Adipose tissue (tissue), 3 donors: ENCODE measurements around the gene ANKRD39. TPM values are rescaled to one million over a fixed set of nuclear protein-coding genes. Genes with fewer than 3 reads are reported as not detected.
"Not testable (repeated sequence)": the region's sequence is repeated elsewhere in the genome, so short reads cannot be mapped to it uniquely, and the experiment has no call there.

Experiments used
- H3K27ac ChIP-seq: one replicate; pipeline ENCODE4 v1.5.1; 2013; ENCODE audit warnings: low read depth, low read length
- WGBS, 3 donors: extraction: QIAGEN DNeasy Blood & Tissue Kit; methylation state at CpG; one replicate each; pipeline ENCODE4 v1.1.7; 2013; 5-methylcytosine and 5-hydroxymethylcytosine counted together
- polyA plus RNA-seq, 3 donors: library from polyadenylated mRNA; stranded (reverse); fragments of 200-250 nt; gene quantifications; one replicate each; pipeline ENCODE4 v1.2.3, GENCODE V29; 2013
- donor health status: healthy with polysubstance abuse.
- donor health status: Bipolar disorder and iron deficiency.
- donor health status: healthy.

ANKRD39 gene
- polyA plus RNA-seq, 3 donors = 9.4 to 14.5 (median 11.0) TPM

GRCh38 chr2:96864343-96865091 is 6.7 kb upstream of the ANKRD39 start:
- H3K27ac ChIP-seq = no peak overlapping the region
- 88 to 90% (median 90%) methylated on average over 25 of the region's 25 CpGs for WGBS, 3 donors

- WGBS, 3 donors = 92 to 95% (median 93%) methylated on average over 18 to 19 of the region's 19 CpGs
- H3K27ac ChIP-seq = no peak overlapping the region
Measured at GRCh38 chr2:96863575-96864342, 5.9 kb upstream of the ANKRD39 start.

DNA sequence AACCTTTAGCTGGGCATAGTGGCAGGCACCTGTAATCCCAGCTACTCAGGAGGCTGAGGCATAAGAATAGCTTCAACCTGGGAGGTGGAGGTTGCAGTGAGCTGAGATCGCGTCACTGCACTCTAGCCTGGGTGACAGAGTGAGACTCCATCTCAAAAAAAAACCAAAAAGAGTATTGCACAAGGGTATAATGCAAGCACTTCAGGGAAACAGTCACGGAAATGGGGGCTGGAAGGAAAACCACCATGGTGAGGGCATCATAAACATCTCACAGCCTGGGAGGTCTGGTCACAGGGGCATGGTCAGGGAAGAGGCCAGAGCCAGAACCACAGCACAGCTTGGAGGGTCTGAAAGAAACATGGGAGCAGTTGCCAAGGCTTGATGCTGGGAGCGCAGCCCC is 5.2 kb upstream of the ANKRD39 start:
- WGBS, 3 donors = 71 to 90% (median 77%) methylated on average over 4 of the region's 4 CpGs
- H3K27ac ChIP-seq = not testable (repeated sequence)

- WGBS, 3 donors = 90 to 95% (median 95%) methylated on average over 17 of the region's 17 CpGs
- no peak overlapping the region for H3K27ac ChIP-seq
Measured at GRCh38 chr2:96861074-96861473, 3.3 kb upstream of the ANKRD39 start.

GRCh38 chr2:96860065-96861029 is 2.5 kb upstream of the ANKRD39 start:
- WGBS, 3 donors = 69 to 83% (median 70%) methylated on average over 38 of the region's 38 CpGs
- H3K27ac ChIP-seq = no peak overlapping the region

DNA sequence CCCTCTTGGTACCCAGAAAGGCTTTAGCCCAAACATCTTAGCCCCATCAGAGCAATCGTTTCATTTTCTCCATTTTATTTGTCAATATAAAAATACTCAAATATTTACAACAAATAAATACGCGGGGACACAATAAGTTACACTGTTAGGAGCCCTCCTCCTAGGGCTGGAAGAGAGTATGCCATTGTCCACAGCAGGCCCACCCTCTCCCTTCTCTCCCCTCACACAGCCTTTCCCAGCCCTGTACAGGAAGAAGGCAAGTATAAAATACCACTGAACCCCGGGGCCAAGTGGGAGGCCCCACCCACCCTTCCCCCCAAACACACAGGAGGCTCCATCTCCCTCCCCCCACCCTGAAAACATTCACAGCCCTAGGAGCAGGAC is 1.9 kb upstream of the ANKRD39 start:
- 32 to 52% (median 37%) methylated on average over 4 of the region's 4 CpGs for WGBS, 3 donors
- H3K27ac ChIP-seq = no peak overlapping the region

DNA sequence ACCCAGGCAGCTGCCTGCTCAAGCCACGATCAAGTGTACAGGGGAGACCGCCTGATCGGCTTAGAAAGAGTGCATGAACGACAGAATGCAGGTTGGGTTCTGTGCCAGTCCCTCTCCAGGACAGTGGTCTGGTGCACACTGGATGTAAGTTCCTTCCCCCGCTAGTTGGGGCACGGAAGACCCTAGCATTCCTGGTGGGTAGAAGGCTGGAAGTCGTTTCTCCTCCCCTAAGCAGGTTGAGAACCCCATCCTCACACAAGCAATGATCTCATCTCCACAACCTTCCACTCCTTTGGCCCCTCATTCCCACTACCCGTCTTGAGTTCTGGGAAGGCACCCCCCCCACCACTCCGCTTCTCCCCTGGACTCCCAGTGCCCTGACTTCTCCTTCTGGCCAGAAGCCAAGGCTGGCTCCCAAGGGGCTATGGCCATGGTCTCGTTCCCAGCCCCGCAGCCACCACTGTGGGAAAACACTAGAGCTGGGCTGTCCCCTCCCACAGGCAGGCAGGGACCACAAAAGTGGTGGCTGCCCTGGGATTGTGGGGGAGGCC is 1.4 kb upstream of the ANKRD39 start:
- H3K27ac ChIP-seq = no peak overlapping the region
- 40 to 69% (median 44%) methylated on average over 11 of the region's 11 CpGs for WGBS, 3 donors

DNA sequence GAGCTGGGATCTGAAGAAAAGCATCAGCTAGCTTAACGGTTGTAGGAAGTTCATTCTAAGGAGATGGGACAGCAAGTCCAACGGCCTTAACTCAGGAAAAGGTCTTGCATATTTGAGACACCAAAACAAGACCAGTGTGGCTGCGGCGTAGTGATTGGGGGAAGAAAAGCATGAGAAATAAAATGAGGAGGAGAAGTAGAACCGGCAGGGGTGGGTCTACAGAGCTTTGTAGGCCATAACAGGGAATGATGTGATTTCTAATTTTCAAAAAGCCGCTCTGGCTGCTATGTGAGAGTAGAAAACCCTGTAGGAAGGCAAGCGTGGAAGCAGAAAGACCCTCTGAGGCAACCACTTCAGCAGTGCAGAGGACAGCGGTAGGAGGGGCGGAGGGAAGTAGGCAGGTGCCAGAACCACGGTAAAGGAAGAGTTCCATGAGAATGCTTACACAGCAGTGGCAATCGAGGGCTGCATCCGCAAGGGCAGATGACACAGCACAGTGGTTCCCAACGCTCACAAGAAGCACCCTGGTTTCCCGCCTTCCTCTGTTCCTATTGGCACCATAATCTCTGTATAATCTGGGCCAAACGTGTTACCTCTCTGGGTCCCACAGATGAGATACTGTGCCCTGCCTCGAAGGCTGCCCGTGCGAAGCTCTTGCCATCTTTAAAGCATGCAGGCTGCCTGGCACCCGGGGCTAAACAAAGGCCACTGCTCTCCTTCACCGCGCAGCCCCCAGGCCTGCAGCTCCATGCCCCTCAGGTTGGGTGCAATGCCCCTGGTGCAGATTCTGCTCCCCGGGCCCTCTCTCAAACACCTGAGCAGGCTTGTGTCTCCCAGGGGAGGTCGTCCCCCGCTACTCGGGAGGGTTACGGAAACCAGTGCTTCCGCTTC is 795 bp downstream of the ANKRD39 start:
- WGBS, 3 donors = 11 to 19% (median 15%) methylated on average over 27 of the region's 27 CpGs

GRCh38 chr2:96853321-96853720 is 4.5 kb downstream of the ANKRD39 start:
- H3K27ac ChIP-seq = no peak overlapping the region
- 94 to 96% (median 94%) methylated on average over 15 of the region's 15 CpGs for WGBS, 3 donors

More for the DNA sequence above, 795 bp downstream of the ANKRD39 start:
- H3K27ac ChIP-seq = no peak overlapping the region

- 91 to 98% (median 96%) methylated on average over 6 of the region's 6 CpGs for WGBS, 3 donors
- no peak overlapping the region for H3K27ac ChIP-seq
Measured at GRCh38 chr2:96852667-96853066, 5.1 kb downstream of the ANKRD39 start.

DNA sequence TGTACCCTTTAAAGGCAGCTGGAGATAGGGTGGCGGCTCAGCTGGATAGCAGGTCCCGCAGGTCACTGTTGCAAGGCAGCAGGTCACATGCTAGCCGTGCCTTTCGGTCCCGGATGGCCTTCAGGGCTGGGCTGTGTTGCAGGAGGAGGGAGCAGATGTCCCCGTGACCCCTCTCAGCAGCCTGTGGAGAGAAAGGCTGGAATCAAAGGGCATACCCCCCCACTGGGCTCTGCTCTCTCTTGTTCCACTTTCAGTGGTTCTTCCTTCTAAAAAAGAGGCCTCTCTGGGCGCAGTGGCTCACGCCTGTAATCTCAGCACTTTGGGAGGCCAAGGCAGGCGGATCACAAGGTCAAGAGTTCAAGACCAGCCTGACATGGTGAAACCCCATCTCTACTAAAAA is 9.6 kb downstream of the ANKRD39 start:
- WGBS, 3 donors = 79 to 85% (median 82%) methylated on average over 9 of the region's 9 CpGs

GRCh38 chr2:96847586-96847985 is 10.2 kb downstream of the ANKRD39 start:
- WGBS, 3 donors = 78 to 81% (median 78%) methylated on average over 10 of the region's 10 CpGs
- no peak overlapping the region for H3K27ac ChIP-seq

More for the DNA sequence above, 9.6 kb downstream of the ANKRD39 start:
- H3K27ac ChIP-seq = no peak overlapping the region

DNA sequence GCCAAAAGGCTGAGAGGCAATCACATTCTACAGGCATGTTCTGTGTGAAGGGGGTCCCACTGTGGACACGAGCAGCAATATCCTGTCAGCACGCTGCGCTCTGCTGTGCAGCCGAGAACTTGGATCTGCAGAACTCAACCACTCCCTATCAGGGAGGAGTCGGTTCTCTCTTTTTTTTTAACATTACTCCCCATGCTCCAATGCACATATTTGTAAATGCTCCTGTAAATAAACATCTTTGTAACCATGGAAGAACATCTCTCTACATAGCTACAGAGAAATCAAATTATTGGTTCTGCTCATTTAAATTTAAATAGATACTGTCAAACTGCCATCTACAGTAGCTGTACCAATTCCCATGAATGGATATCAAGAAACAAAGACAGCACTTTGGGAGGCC is 11.0 kb downstream of the ANKRD39 start:
- no peak overlapping the region for H3K27ac ChIP-seq
- 87 to 95% (median 94%) methylated on average over 5 of the region's 5 CpGs for WGBS, 3 donors

DNA sequence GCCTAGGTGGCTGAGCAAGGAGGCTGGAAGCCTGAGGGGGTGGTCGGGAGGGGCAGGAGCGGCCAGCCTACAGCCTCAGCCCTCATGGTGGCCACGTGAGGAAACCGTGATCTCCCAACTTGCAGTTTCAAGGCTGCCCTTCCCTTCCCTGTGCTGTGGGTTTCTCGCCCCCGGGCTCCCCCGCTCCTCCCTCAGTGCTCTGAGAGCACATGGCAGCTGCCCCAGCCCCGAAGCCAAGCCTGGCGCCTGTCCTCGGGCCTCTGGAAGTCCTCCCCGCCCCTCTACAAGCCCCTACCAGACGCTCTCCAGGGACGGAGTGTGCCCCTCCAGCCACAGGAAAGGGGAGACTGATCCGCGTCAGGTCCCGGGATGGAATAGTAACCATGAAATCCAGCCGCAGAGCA is 13.4 kb downstream of the ANKRD39 start:
- 84 to 90% (median 85%) methylated on average over 16 to 17 of the region's 17 CpGs for WGBS, 3 donors
- no peak overlapping the region for H3K27ac ChIP-seq

DNA sequence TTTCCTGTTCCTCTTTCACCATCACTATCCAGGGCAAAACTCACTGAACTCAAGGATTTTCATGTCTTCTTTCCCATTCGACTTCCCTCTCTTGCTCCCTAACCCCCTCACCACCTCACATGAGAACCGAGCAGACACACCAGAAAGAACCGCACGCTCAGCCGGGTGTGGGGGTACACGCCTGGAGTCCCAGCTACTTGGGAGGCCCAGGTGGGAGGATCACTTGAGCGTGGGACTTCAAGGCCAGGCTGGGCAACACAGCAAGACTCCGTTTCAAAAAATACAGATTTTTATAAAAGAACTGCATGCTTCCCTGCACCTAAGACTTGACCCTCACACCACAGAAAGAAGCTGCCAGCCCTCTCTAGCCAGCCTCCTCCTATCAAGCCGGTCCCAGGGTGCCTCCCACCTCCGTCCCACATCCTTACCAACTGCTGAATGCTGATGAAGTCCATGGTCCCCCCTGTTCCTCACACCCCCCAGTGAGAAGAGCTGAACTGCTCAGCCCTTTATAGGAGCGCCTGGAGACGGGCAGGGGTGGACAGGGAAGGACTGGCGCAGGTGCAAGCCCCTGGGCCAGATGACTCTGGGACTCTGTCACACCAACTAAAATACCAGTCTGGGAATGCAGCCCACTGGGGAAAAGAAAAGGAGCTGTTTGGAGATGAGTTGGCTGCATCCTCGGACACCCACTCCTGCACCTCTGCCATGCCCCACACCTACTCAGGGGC is 14.1 kb downstream of the ANKRD39 start, which contains the start of gene ANKRD23:
Gene ANKRD23, minus strand, starts transcription at position 484 of the 731 bp plus-strand sequence. Its CDS starts 29 bp downstream, at position 455.
- 95 to 97% (median 96%) methylated on average over 14 of the region's 14 CpGs for WGBS, 3 donors
- no peak within 1 kb of the TSS for H3K27ac ChIP-seq

DNA sequence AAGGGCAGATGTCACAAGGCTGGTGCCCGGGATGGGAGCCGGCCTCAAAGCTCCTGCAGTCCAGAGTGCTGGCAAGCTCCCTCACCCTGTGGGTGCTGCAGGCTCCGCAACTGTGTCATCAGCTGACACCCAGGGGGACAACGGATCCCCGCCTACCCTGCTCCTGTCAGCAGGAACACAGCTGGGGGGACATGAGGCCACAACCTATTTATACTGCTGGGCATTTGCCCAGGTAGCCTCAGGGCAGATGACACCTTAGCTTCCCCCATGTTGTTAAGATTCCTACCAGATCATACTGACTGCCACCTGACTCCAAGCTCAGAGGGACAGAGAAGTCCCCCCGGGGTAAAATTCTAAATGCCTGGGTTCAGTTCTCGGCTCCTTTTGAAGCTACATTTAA is 15.2 kb downstream of the ANKRD39 start:
- H3K27ac ChIP-seq = no peak overlapping the region
- WGBS, 3 donors = 85 to 91% (median 89%) methylated on average over 7 of the region's 7 CpGs
